Jurkat, Clone E6-1 (cell line): Measurements from ENCODE around the gene ZNF423.

ENCODE experiments used
- DNase-seq: peaks from one replicate; pipeline ENCODE4 v3.0.0-alpha.2; 2011; ENCODE audit warnings: low read depth, low spot score
- H3K4me3 ChIP-seq: 2 replicates; pipeline ENCODE4 v1.5.1; 2011; ENCODE audit warnings: mild to moderate bottlenecking, low read length, control low read depth, moderate library complexity

ZNF423 gene

DNA sequence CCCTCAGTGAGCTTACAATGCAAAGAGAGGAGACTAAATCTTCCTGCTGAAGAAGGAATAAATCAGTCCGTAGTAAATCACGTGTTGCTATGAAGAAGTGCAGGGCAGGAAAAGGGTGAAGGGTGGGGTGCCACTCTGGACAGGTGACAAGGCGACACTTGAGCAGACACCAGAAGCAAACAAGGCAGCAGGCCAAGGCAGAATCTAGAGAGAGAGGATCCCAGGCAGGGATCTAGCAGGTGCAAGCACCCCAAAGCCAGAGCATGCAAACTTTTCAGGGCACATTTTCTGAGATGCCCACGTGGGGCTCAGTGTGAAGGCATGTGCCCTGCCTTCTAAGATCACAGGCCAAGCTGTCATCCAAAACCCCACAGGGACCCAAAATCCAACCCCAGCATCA, 193.3 kb downstream of the ZNF423 start:
- DNase-seq = no peak
- no peak overlapping the region for H3K4me3 ChIP-seq

DNA sequence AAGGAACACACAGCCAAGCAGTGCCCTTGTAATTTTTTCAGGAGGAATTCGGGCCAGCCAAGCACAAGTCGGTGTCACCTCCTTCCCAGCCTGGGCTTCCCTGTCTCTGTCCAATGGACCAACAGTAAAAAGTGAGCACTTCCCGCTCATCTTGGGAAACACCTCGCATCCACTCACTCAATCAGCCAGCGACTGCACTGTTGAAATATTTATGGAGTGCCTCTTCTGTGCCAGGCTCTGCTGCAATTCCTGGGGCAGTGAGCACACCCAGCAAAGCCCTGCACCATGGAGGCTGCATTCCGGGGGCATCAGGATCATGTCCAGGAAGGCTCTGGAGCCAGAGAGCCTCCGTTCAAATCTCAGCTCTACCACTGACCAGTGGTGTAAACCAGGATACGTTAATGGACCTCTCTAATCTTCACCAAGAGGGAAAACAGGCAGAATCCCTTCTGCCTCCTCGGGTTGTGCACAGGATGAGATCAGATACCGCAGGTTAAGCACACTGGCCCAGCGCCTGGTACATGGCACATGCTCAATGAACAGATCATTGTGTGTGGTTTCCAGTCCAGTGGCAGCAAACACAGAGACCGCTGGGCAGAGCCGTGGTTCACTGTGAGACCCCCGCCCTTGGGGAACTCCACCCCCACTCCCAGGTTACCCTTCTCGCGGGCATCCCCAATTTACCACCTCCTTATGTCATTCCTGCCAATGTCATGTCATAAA, 194.3 kb downstream of the ZNF423 start:
- no peak overlapping the region for H3K4me3 ChIP-seq
- no peak for DNase-seq

DNA sequence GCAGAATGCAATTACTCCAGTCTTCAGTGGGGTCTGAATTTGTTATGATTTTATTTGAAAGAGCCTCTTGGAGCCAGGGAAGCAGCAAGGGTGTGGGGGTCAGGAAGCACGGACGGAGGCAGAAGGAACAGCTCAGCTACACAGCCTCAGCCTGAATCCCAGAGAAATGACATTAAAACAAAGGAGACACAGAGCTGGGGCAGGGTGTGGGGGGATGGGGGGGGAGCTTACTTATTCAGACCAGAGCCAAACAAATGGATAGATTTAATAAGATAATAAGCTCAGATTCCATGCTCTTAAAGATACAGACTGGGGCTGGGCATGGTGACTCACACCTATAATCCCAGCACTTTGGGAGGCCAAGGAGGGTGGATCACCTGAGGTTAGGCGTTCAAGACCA, 195.3 kb downstream of the ZNF423 start:
- H3K4me3 ChIP-seq = no peak overlapping the region
- no peak for DNase-seq

DNA sequence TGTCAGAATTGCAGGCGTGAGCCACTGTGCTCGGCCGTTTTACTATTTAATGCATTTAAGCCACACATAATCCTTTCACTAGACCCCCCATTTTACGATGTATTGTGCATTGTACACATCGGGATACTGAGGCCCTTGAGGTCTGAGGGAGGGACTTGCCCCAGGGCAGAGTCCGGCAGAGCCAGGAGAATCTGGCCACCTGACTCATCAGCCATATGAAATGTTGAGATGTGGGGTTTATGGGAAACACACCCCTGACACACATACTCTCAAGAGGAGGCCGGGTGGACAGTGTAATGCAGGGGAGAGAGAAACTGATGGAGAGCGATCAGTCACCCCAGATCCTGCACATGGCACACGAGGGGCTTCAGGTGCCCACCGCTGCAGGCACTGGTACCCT, 196.6 kb downstream of the ZNF423 start:
- DNase-seq = no peak
- H3K4me3 ChIP-seq = no peak overlapping the region

DNA sequence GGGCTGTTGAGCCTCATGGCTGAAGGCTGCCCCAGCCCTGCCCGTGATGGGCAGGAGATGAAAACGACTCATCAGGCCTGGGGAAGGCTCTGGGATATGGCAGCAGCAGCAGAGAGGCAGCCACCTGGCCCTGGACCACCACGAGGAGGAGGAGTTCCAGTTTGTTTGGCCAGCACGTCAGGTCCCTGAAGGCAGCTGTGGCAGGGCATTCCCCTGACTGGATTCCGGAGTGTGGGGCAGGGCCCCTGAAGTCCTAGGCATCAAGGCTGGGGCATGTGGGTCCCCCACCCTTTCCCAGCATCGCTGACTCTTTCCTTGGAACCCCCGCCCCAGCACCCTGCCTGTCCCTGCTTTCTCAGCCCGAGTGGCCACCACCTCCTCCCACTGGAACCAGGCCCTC, 197.4 kb downstream of the ZNF423 start:
- no peak for DNase-seq
- no peak overlapping the region for H3K4me3 ChIP-seq

DNA sequence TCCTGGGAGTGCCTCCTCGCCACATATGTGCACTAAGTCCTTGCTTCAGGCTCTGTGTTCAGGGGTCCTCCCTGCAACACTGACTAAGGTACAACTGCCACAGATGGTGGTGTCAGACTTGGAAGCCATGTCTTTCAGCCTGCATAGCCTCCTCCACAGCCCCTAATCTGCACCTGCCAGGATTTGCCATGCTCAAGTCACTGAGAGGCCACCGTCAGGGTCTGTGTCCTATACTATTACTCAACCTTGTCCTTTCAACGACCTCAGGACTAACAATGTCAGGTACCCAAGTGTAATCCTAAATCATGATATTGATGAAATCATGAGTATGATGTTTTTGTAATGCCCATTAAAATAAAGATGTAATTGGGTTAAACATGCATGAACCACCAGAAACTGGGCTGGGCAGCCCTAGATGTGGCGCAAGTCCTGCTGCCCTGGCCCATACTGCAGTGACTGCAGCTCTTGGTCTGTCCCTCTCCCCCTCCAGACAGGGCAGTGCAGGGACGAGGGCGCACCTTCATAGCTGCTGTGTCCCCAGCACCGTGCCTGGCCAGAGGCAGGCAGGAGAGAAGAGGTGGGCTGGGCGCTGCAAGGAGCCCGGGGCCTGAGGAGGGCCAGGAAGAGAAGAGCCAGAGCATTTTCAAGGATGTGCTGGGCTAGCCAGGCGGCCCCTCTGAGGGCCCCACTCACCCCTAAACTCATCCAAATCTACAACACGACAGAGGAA, 198.0 kb downstream of the ZNF423 start:
- H3K4me3 ChIP-seq = no peak overlapping the region
- DNase-seq = no peak

DNA sequence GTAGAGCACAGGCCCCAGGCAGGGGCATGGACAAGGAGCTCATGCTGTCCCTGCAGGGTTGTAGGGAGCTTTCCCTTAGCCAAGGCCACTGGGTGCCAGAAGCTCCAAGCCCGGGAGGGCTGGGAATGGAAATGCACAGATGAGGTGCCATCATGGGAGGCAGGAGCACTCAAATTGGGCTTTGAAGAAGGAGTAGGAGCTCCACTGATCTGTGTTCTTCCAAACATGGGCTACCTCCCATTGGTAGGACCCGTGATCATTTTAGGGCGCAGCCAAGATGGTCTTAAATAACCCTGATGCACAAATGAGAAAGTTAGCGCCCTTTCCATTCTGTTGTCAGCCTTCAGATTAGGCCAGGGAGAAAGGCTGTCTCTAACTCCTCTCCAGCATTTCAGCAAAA, 201.5 kb downstream of the ZNF423 start:
- no peak for DNase-seq
- H3K4me3 ChIP-seq = no peak overlapping the region

DNA sequence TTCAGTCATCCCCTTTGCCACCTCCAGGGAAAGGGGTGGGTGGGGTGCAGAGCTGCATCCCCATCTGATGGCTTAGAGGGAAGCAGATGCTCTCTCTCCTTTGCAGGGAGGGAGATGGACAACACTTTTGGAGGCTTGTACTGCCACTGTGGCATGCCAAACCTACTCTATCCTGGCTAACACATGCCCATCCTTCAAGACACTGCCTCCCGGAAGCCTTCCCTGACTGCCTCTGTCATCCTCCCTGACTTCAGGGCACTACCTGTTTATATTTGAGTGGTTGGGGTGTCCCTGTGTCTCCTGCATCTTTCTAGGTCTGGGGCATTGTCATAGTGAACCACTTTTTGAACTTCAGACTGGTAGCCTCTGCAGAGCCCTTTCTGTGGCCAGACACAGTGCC, 202.3 kb downstream of the ZNF423 start:
- H3K4me3 ChIP-seq = no peak overlapping the region
- DNase-seq = no peak

DNA sequence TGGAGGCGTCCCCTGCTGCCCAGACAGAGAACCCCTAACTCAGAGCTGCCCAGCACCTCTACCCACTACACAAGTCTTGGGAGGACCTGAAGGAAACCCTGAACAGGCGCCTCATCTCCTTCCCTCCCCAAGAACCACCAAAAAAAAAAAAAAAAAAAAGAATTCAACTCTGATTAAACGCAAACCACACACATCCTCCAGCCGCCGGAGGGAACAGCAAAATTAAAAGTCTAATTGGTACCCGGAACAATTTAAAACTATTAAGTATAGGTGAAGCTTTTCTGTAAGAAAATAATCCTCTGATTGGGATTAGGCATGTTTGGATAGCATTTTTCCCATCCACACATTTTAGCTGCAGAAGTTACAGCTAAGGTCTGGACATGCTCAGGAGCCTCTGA, 202.7 kb downstream of the ZNF423 start:
- no peak overlapping the region for H3K4me3 ChIP-seq
- no peak for DNase-seq

DNA sequence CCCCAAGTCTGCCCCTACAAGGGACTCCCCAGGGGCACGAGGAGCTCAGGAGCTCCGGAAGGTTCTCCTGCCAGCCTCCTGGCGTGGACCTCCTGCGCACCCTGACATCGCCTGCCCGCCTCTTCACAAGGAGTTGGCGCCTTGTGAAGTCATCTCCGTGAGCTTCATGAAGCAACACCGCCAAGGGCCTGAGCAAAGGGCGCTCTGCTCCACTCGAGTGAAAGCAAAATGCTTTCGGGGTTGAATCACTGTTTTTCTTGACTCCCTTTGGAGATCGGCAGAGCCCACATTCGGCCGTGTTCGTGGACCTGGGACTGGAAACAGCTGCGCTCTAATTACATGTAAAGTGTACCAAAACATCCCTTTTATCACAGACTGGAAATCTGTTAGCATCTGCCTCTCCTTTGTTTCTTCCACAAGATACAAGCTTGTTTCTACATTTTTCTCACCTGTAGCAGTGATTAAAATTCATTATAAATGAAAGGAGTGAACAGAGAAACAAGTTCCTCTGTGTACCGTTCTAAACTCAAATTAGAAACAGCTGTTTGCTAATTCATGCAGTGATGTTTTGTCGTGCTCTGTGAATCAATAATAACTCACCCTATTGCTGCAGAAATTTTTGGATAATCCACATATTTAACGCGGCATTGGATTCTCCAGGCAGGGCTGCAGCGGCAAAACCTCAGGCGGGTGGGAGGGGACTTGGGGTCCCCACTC, 203.3 kb downstream of the ZNF423 start:
- DNase-seq = no peak
- no peak overlapping the region for H3K4me3 ChIP-seq

DNA sequence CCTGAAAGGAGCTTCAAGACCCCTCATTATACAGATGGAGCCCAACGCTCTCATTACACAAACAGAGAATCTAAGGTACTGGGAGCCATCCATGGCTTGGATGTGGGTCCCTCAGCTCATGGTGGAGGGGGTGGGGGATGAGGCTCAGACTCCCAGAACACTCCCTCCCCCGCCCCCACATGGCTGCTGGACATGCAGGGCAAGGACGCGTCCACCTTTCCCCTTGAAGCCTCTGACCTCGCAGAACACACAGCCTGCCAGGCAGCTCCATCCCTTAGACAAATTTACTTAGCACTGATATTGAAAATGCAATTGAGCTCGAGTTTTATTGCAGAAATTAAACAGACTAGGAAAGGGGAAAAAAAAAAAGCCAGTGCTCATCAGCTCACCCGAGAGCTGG, 203.9 kb downstream of the ZNF423 start:
- H3K4me3 ChIP-seq = no peak overlapping the region
- no peak for DNase-seq

DNA sequence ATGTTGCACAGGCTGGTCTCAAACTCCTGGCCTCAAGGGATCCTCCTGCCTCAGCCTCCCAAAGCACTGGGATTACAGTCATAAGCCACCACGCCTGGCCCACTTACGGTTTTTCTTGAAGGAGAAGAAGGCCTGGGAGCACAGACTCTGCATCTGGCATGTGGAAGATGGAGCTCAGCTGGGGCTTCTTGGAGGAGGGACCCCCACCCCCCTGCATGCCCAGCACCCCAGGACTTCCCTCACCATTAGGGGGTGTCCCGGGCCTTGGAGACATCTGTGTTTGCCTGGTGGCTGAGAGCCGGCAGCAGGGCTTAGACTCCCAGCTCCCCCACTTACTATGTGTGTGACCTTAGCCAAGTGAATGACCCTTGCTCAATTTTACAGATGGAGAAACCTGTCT, 204.7 kb downstream of the ZNF423 start:
- no peak for DNase-seq
- no peak overlapping the region for H3K4me3 ChIP-seq

DNA sequence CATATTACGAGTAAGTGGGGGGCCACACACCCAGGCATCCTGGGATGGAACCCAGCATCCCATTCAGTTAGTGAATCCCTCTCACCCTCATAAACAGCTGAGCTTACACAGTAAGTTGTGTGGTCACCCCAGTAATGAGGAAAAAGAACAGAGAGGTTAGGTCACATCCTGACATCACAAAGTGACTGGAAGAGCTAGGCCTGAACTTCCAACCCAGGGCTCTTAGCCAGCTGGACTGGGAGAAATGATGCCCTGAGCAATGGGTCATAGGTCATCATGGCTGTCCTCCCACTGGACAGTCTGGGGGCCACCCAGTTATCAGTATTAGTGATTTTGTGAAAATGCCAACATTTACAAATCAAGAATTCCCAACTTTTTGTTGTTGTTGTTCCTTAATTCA, 205.3 kb downstream of the ZNF423 start:
- no peak overlapping the region for H3K4me3 ChIP-seq
- no peak for DNase-seq

DNA sequence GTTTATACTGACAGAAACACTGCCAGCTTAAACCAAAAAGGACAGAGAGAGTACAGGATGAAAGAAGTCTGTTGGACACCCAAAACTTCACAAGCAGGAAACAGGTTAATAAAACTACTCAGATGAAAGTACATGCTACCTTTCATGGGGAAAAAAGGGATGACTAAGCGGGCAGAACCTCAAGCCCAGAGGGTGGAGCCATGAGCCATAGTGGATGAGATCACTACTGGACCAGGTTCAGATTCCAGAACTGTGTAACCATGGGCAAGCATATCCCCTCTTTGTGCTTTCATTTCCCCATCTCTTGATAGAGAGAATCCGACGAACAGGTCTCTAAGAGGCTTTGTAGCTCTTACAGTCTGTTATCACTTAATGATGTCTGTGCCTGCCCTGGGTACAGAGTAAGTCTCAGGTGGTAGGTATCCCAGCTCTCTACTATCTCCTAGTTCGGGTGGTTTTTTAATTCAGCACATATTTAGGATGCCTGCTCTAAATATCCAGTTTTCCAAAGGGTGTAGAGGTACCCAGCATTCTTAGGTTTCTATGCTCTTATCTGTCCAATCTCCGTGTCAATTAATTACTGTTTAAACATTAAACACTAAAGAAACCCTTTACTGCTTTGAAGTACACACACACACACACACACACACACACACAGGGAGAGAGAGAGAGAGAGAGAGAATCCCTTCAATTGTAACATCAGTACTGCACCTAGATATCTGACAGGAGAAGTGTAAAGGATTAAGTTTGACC, 206.7 kb downstream of the ZNF423 start:
- H3K4me3 ChIP-seq = no peak overlapping the region
- no peak for DNase-seq

DNA sequence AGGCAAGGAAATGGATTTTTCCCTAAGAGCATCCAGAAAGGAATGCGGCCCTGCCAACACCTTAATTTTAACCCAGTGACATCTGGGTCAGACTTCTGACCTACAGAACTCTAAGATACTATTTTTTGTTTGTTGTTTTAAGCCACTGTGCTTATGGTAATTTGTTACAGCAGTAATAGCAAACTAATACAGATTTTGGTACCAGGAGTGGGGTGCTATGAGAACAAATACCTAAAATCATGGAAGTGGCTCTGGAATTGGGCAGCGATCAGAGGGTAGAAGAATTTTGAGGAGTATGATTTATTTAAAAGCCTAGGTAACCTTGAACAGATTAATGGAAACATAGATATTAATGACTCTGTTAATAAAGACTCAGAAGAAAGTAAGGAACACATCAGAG, 208.2 kb downstream of the ZNF423 start:
- no peak for DNase-seq
- no peak overlapping the region for H3K4me3 ChIP-seq

DNA sequence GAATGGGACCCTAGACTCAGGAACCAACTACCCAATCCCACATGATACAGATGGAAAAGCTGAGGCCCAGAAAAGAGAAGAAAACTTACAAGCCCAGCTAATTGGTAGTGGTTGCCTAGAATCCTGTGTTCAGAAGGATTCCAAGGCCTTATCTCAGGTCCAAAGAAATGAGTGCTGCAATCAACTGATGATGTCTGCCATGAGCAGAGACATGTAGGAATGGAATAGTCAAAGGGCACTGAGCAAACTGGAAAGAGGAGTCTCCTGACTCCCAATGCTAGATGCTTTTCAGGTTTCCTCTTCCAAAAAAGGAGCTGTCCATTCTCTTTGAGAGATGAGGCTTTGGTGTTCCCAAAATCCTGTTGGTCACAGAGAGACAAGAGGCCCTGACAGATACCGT, 210.6 kb downstream of the ZNF423 start:
- H3K4me3 ChIP-seq = no peak overlapping the region
- DNase-seq = no peak

DNA sequence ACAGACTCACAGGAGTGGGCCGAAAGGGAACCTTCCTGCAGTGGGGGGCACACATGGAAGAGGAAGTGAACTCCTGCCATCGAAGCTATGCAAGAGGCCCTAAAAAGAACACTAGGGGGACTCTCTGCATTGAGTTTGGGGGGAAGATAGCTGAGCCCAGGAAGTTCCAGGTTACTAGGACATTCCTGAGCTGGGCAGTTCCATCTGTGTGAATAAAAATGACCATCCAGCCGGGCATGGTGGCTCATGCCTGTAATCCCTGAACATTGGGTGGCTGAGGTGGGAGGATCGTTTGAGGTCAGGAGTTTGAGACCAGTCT, 211.8 kb downstream of the ZNF423 start:
- H3K4me3 ChIP-seq = no peak overlapping the region
- no peak for DNase-seq

DNA sequence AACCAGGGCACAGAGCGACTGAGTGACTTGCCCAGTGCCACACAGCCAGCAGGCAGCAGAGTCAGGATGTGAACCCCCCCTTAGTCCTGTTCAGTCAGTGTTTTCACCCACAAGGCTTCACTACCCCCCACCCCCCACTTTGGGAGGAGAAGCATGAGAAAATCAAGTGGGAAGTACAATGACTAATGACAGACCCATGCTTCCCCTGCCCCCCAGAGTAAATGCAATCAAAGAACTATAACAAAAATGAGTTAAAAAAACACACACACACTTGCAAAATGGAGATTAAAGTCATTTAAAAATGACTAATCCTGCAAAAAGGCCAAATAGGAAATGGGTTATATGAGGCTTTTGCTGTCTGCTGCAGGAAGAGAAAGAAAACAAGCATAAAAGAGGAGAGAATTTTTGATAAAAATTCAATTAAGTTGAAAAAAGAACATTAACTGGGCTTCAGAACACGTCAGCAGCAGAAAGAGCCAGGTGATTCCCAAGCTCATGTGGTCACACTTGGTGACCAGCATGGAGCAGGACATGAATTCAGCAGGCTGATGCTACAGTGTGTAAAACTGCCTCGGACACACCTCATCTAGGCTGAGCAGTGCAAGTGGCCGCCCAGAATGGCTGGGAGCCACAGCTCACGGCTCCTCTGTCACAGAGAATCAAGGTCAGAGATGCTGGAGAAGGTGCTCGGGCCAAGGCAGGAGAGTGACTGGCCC, 212.3 kb downstream of the ZNF423 start:
- no peak for DNase-seq
- no peak overlapping the region for H3K4me3 ChIP-seq

DNA sequence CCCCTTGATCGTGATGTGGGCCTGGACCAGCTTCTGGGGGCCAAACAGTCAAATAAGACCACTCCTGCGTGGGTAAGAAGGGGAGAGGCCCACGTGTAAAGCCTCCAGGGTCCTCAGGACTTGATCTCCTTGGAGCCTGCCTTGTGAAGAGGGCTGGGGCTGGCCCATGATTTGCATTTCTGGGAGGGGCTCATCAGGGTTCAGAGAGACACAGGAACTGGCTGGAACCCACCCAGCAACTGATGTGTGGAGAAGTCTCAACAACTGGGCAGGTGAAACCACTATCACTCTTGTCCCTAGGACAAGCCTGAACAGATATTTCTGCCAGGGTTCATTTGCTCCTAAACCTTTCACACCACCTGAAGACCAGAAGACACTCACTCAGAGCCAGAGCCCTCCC, 214.7 kb downstream of the ZNF423 start:
- no peak overlapping the region for H3K4me3 ChIP-seq
- DNase-seq = no peak
